Neural progenitor cell (in vitro differentiated cells): Measurements from ENCODE around the gene ODAD4.

ENCODE experiments used
- CTCF ChIP-seq: fragments of 200-600 bp; sonication (generic); IDR thresholded peaks from 2 replicates; pipeline ENCODE4 v1.5.1; 2017; ENCODE audit warnings: antibody characterized with exemption, mild to moderate bottlenecking
- EZH2 ChIP-seq: fragments of 200-600 bp; sonication (generic); IDR thresholded peaks from 2 replicates; pipeline ENCODE4 v1.6.1; 2017; ENCODE audit warnings: antibody characterized with exemption, mild to moderate bottlenecking, moderate library complexity
- EZH2phosphoT487 ChIP-seq: fragments of 200-600 bp; sonication (generic); IDR thresholded peaks from 2 replicates; pipeline ENCODE4 v1.6.1; 2017; ENCODE audit warnings: antibody characterized with exemption

- TF ChIP-seq CTCF (no peak), EZH2phosphoT487 (no peak), EZH2 (no peak)
Observed at GRCh38 chr17:41948762-41949460, 18.5 kb downstream of the ODAD4 start.
